Right kidney (tissue), 1 donor: Measurements from ENCODE around the gene HDAC4.

Source experiments
- DNase-seq: peaks from one replicate; pipeline ENCODE4 v3.0.0-alpha.2; 2016

HDAC4 gene

DNA sequence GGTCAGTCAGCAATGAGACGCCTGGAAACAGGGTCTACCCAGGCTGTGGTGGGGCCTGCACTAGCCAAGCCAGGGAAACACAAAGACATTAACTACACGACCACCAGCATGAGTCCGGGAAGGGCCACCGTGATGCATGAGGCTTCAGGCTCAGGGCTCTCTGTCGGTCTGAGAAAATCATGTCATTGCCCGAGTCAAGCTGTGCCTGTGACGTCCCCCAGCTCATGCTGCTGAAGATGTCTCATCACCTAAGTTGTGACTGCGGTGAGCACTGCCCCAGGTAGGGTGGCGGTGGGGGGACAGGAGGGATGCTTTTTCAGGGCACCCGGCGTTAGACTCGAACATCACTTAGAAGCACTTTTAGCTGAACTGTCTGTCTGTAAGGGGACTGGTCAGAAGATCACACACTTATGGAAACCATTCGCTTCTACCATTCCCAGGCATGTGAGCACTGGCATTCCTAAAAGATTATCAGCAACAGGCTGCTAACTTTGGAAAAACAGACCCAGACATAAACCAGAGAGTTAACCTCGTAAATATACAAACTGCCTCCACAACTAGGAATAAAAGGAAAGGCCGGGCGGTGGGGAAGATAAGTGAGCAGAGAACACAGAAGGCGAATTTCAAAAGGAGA, 234.5 kb downstream of the HDAC4 start:
- no peak for DNase-seq

GRCh38 chr2:239165206-239165831, 235.5 kb downstream of the HDAC4 start:
- DNase-seq: no peak

DNA sequence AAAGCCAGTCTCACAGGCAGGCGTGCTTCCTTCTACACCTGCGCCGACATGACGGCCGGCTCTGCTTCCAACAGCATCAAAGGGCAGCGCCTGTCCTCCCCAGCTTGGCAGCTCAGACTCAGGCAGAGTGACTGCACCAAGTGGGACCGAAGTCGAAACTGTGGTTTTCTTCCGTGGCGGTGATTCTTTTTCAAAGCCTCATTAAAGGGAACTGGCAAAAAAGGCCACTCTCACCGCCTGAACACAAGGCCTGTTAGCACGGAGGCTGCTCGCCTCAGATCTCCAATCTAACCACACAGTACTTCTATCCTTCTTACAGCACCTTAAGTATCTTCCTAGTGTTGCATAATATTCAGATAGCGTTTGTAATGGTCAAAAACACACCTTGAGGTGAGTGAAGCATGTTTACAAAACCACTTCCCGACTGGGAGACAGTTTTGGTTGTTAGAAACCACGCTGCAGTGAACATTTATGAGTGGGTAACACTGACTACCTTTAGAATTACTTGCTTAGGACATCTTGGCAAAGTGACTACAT, 236.4 kb downstream of the HDAC4 start:
- DNase-seq: no peak

GRCh38 chr2:239163688-239164334, 237.0 kb downstream of the HDAC4 start:
- DNase-seq: no peak

DNA sequence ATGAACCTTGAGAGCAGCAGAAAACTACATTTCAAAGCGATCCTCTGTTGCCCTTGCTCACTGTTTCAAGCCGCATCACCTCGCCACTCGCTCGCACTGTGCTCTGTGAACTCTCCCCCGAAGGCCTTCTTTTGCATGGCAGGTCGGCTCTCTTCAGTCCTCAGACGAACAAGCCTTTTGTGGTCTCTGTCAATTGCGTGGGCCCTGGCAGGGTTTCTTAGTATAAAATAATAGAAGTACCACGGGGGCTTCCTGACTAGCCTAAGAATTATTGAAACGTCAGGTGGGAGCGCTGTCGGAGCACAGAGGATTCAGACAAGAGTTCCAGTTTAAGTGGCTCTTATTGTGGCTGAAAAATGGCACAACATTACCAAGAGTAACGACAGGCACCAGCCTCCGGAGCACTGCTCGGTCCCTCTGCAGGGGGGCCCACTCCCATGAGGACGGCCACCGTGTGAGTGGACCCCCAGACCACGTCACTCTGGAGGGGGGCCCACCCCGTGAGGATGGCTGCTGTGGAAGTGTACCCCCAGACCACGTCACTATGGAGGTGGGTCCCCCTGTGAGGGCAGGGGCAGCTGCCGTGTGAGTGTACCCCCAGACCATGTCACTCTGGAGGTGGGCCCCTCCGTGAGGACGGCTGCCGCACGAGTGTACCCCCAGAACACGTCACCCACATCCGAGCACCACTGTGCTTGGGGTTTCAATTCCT, 237.7 kb downstream of the HDAC4 start:
- no peak for DNase-seq

- no peak for DNase-seq
Measured at GRCh38 chr2:239162141-239162821, 238.5 kb downstream of the HDAC4 start.

DNA sequence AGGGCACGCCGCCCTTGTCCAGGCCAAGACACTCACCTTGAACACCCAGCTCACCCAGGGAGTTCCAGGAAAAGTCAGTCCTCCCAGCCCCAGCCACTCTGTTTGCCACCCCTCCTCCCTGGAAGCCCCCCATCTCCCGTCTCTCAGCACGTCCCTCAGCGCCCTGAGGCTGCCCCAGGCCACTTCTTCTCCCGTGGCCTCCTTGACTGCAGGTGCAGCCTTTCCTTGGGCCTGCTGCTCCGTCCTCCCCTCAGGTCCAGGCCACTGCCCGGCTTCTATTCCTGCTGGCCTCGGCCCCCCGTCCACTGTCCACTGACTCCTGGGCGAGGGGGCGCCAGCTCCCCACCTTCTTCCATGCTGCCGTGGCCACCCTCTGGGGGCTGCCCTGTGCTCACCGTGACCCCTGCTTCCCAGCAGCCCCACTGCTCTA, 239.1 kb downstream of the HDAC4 start:
- DNase-seq: no peak

GRCh38 chr2:239160226-239161143, 240.3 kb downstream of the HDAC4 start:
- no peak for DNase-seq

DNA sequence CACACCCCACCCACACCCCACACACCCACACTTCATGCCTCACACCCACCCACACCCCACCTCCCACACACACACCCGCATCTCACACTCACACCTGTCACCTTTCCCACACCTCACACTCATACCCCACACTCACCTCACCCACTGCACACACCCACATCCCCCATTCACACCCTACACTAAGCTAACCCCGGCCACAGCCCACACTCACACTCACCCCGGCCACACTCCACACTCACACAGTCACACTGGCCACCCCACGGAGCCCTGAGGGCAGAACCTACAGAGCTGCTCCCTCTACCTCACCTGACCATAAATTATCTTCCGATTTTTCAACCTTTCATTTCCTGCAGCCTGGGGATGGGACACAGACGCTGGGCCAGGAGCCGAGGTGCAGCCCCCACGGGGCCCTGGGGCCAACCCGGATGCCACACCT, 241.3 kb downstream of the HDAC4 start:
- DNase-seq: no peak

GRCh38 chr2:239158641-239159475, 242.0 kb downstream of the HDAC4 start:
- DNase-seq: no peak

DNA sequence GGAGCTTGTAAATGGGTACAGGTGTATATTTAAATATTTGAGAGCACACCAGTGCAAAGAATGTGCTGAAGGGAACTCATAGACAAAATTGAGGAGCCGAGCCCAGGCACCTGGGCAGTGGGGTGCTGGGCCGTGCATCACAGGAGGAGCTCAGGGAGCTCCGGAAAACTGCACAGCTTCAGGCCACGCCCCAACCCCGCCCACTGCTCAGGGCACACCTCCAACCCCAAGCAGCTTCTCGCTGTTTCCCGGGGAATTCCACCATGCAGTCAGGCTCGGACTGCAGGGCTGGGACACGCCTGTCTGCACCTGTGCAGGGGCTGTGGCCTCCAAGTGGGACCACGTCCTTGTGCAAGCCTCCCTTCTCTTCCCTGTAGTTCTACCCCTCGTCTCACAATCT, 243.0 kb downstream of the HDAC4 start:
- DNase-seq: peak; percentile 35

- DNase-seq: no peak
Measured at GRCh38 chr2:239157269-239157668, 243.6 kb downstream of the HDAC4 start.

DNA sequence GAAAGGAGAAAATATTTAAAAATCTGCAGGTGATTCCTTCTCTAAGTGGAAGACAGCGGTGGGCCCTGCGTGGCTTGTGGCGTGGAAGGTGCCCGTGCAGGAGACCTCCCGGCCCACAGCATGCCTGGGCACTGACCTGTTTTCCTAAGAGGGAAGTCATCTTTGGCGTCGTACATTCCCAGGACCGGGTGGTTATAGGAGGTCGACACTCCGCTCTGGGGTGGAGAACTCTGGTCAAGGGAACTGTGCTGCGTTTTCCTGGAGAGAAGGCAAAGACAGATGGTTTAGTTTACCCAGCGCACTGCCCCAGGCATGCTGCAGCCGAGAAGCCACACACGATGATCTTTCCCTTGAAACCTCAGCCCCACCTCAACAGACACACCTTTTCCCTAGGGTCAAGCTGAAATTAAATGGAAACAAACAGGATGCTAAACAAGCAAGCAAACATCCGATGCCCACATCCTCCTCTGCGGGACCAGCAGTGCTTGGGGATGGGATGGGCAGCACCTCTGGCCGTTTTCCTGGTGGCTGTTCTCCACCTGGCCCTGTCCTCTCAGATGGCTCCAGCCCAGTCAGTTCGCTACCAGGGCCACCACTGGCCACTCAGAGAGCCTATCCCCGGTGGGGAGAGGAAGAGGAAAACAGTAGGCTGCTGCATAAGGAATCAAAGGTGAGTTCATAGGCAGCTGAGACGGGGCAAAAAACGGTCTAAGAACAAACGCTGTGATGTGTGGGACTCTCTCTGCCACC, 244.1 kb downstream of the HDAC4 start:
- no peak for DNase-seq

- no peak for DNase-seq
Measured at GRCh38 chr2:239155806-239156480, 244.9 kb downstream of the HDAC4 start.

GRCh38 chr2:239154971-239155805, 245.6 kb downstream of the HDAC4 start:
- no peak for DNase-seq

DNA sequence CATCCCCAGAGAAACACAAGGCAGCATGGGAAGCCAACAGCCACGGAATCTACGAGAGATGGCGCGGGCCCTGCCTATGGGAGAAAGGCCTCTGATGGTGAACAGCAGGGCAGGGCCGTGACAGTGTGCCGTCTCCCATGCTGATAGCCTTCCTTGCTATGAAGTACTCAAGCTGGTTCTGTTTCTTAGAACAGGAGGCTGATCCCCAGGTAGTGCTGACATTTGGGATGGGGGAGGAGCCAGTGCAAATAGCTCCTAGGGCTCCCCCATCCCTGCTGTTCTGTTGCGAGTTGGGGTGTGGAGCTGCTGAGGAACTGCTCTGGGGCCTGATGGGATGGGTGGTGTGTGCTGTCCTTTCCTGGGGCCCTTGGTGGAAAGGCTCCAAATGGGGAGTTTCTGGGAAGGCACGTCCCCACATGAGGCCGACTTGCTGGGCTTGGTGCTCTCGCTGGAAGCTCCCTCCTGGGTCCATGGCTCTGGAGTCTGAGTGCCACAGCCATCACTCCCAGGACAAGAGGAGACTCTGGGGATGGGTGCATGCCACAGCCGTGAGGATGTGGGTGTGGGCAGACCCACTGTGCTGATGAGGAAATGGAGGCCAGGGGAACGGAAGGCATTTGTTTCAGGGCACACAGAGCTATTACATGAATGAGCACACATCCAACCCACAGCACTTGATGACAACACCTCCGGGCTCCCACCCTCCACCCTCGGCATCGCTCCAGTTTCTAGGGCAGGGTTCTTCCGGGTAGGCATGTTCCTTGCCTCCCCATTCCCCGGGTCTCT, 246.8 kb downstream of the HDAC4 start:
- DNase-seq: no peak

DNA sequence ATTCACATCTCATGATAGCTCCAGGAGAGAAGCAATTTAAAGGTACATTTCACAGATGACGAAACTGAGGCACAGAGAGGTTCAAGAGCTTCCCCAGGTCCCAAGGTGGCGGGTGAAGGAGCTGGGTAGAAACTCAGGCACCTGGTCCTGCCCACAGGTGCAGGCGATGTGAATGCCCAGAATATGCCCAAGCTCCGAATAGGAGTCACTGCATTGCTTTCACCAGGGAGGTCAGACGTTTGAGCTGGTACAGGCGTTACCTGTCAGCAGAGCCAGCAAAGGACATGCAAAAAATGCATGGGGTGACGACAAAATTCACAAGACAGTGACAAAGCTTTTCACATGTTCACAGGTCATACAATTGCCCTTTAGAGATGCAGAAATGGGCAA, 247.9 kb downstream of the HDAC4 start:
- DNase-seq: no peak
